NCI-H1417 (cell line): ENCODE measurements around the gene SCYL3.

ENCODE experiments used
- DNase-seq, 3 experiments: peaks; one replicate each; lab custom pipeline; 2025; lab: John Stamatoyannopoulos, UW

Gene SCYL3

GRCh38 chr1:169899519-169900217 is 6.0 kb upstream of the SCYL3 start:
- no peak for DNase-seq

GRCh38 chr1:169896013-169896412 is 2.3 kb upstream of the SCYL3 start:
- DNase-seq = no peak

GRCh38 chr1:169894424-169895145 is 889 bp upstream of the SCYL3 start:
- peak in 2 of 3 experiments; percentile 64 to 82 for DNase-seq

GRCh38 chr1:169892927-169893644 is 610 bp downstream of the SCYL3 start:
- DNase-seq = peak; percentile 46 to 76 (median 65)

GRCh38 chr1:169892176-169892926 is 1.3 kb downstream of the SCYL3 start:
- DNase-seq = no peak

- DNase-seq = no peak
Observed at GRCh38 chr1:169891539-169891885, 2.2 kb downstream of the SCYL3 start.

GRCh38 chr1:169890761-169891538 is 2.7 kb downstream of the SCYL3 start:
- peak in 2 of 3 experiments; percentile 10 to 50 for DNase-seq

- no peak for DNase-seq
Observed at GRCh38 chr1:169889871-169890270, 3.8 kb downstream of the SCYL3 start.

GRCh38 chr1:169886931-169887330 is 6.8 kb downstream of the SCYL3 start:
- no peak for DNase-seq

GRCh38 chr1:169886422-169886821 is 7.3 kb downstream of the SCYL3 start:
- DNase-seq = no peak

- no peak for DNase-seq
Observed at GRCh38 chr1:169885207-169885606, 8.5 kb downstream of the SCYL3 start.

GRCh38 chr1:169884634-169885033 is 9.1 kb downstream of the SCYL3 start:
- DNase-seq = no peak

- DNase-seq = no peak
Observed at GRCh38 chr1:169882039-169882511, 11.6 kb downstream of the SCYL3 start.

GRCh38 chr1:169879034-169879840 is 14.5 kb downstream of the SCYL3 start:
- no peak for DNase-seq

- DNase-seq = no peak
Observed at GRCh38 chr1:169878498-169878897, 15.2 kb downstream of the SCYL3 start.

GRCh38 chr1:169877800-169878491 is 15.8 kb downstream of the SCYL3 start:
- no peak for DNase-seq

GRCh38 chr1:169874229-169874628 is 19.5 kb downstream of the SCYL3 start:
- no peak for DNase-seq

GRCh38 chr1:169873582-169874199 is 20.0 kb downstream of the SCYL3 start:
- no peak for DNase-seq

- no peak for DNase-seq
Observed at GRCh38 chr1:169872906-169873305, 20.8 kb downstream of the SCYL3 start.
